ENCODE results near the gene GRIN2A.

DNA sequence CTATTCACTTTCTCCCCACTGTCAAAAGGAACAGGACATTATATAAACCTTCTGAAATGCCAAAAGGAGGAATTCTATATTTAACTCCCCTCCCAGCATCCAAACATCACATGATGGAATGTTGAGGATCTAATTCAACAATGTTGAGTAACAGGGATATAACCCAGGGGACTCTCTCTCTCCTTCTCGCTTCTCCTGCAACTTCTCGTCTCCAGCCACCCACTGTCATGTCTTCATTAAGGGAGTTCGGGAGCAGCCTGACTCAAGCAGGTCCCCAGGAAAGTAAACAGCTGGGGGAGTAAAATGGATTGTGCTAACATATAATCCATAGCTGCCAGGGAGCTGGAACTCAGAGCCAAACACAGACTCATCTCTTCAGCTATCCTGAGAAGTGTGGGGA lies 51.7 kb downstream of the GRIN2A start:
- TF ChIP-seq POLR2A (IDR thresholded peaks at IDR 0.05; ENCODE audit: insufficient read depth in 1 of 2, low read depth in 2 of 2, low read length in 2 of 2): no peak
- TF ChIP-seq, protein P1, sequence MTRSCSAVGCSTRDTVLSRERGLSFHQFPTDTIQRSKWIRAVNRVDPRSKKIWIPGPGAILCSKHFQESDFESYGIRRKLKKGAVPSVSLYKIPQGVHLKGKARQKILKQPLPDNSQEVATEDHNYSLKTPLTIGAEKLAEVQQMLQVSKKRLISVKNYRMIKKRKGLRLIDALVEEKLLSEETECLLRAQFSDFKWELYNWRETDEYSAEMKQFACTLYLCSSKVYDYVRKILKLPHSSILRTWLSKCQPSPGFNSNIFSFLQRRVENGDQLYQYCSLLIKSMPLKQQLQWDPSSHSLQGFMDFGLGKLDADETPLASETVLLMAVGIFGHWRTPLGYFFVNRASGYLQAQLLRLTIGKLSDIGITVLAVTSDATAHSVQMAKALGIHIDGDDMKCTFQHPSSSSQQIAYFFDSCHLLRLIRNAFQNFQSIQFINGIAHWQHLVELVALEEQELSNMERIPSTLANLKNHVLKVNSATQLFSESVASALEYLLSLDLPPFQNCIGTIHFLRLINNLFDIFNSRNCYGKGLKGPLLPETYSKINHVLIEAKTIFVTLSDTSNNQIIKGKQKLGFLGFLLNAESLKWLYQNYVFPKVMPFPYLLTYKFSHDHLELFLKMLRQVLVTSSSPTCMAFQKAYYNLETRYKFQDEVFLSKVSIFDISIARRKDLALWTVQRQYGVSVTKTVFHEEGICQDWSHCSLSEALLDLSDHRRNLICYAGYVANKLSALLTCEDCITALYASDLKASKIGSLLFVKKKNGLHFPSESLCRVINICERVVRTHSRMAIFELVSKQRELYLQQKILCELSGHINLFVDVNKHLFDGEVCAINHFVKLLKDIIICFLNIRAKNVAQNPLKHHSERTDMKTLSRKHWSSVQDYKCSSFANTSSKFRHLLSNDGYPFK (CRISPR knock-in tag; IDR thresholded peaks at IDR 0.05; ENCODE audit: borderline replicate concordance): no peak
- TF ChIP-seq ZNF256 (CRISPR knock-in tag; conservative IDR thresholded peaks at IDR 0.05): no peak
- no peak for TF ChIP-seq AGO2 (optimal IDR thresholded peaks at IDR 0.05; ENCODE audit: low read depth, low read length)

Data from HepG2 (cell line).